GM08714 (cell line): ENCODE measurements around the gene EIF3F.

Source experiments
- H3K4me3 ChIP-seq: fragments of 200-500 bp; sonication (Bioruptor generic); 2 replicates; pipeline ENCODE4 v1.5.1; 2014; ENCODE audit warnings: mild to moderate bottlenecking, low read length, inconsistent platforms
- ZNF274 ChIP-seq: IDR thresholded peaks from 2 replicates; pipeline ENCODE4 v1.6.1; 2012; ENCODE audit warnings: mild to moderate bottlenecking, low read depth, low read length

EIF3F gene

DNA sequence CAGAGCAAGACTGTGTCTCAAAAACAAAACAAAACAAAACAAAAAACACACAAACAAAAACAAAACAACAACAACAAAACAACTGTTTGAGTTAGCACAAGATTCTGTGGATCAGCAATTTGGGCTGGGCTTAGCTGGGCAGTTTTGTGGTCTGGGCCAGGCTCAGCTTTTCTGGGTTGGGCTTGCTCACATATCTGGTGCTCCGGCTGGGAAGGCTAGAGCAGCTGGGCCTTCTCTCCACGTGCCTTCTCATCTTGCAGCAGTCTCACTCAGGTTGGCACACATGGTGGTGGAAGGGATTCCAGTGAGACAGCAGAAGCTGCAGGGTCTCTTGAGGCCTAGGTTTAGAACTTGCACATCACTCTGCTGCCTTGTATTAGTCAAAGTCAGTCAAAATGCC, 35.7 kb downstream of the EIF3F start:
- H3K4me3 ChIP-seq = no peak overlapping the region
- TF ChIP-seq ZNF274 = no peak

DNA sequence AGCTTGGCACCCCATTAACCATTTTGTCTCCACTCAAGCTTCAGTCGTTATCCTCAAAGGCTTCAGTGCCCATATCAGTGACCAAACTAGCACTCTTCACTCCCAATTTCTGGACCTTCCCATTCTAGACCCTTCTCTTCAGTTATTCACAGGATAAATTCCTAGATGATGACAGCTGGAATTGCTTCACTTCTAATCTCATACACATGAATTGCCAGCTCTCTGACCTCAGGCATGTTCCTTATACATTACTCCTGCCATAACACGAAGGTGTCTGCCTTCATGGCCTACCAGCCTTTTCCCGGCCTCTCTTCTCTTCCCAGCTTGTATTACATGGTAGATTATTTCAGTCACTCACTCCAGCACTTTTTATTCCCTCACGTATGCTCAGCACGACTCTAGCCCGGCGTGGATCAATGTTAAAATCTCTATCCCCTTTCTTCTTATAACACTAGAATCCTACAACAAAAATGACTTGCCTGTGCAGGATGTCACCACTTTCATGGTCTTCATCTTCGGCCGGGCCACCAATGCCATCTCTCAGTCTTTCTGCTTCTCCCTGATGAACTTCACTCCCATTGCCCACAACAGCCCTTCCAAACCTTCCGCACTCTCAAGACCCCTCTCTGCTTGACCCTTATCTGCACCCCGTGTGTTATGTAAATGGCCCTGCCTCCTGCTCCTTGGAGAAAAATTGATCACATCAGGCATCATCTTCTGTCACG, 36.9 kb downstream of the EIF3F start:
- no peak overlapping the region for H3K4me3 ChIP-seq
- TF ChIP-seq ZNF274 = no peak

DNA sequence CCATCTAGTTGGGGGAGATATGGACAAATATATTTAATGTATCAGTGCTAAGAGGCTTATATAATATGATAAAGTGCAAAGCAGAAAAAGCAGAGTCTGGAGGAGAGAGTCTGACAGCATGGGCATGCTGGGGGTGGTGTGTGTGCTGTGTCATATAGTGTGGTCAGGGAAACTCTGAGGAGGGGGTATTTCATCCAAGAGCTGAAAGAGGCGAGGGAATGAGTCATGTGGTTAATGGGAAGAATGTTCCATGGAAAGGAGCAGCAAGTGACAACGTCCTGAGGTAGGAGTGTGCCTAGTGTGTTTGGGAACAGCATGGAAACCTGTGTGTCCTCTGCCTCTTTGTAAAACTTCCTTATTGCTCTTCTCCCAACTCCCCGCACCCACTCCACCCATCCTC, 38.0 kb downstream of the EIF3F start:
- no peak for TF ChIP-seq ZNF274

DNA sequence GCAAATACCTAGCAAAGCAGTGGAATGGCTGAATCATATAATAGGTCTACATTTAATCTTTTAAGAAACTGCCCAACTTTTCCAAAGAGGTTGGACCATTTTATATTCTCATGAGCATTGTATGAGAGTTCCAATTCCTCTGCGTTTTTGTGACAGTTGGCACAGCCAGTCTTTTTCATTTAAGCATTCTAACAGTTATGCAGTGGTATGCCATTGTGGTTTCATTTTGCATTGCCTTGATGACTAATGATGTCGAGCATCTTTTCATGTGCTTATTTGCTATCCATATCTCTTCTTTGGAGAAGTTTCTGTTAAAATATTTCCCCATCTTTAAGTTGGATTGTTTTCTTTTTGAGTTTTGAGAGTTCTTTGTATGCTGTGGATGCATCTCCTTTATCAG, 38.7 kb downstream of the EIF3F start:
- H3K4me3 ChIP-seq = no peak overlapping the region
- no peak for TF ChIP-seq ZNF274

More for the DNA sequence above, 38.0 kb downstream of the EIF3F start:
- H3K4me3 ChIP-seq = no peak overlapping the region

DNA sequence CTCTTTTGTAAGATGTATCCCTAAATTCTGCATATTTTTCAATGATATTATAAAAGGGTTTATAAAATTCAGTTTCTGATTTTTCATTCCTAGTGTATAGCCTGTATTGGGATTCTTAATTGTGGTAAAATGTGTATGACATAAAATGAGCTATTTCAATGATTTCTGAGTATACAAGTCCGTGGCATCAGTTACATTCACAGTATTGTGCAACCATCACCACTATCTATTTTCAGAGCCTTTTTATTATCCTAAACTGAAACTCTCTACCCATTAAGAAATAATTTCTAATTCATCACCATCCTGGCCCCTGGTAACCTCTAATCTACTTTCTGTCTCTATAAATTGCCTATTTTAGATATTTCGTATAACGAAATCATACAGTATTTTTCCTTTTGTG, 39.8 kb downstream of the EIF3F start:
- no peak for TF ChIP-seq ZNF274
- no peak overlapping the region for H3K4me3 ChIP-seq

DNA sequence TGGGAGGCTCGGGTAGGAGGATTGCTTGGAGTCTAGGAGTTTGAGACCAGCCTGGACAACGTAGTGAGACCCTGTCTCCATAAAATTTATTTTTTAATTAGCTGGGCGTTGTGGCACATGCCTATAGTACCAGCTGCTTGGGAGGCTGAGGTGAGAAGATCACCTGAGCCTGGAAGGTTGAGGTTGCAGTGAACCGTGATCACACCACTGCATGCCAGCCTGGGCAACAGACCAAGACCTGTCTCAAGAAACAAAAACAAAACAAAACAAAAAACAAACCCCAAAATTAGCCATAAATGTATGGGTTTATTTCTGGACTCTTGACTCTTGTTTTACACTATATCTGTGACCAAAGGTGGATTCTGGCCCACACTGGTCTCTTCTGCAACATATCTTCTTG, 41.6 kb downstream of the EIF3F start:
- no peak for TF ChIP-seq ZNF274
- H3K4me3 ChIP-seq = no peak overlapping the region

DNA sequence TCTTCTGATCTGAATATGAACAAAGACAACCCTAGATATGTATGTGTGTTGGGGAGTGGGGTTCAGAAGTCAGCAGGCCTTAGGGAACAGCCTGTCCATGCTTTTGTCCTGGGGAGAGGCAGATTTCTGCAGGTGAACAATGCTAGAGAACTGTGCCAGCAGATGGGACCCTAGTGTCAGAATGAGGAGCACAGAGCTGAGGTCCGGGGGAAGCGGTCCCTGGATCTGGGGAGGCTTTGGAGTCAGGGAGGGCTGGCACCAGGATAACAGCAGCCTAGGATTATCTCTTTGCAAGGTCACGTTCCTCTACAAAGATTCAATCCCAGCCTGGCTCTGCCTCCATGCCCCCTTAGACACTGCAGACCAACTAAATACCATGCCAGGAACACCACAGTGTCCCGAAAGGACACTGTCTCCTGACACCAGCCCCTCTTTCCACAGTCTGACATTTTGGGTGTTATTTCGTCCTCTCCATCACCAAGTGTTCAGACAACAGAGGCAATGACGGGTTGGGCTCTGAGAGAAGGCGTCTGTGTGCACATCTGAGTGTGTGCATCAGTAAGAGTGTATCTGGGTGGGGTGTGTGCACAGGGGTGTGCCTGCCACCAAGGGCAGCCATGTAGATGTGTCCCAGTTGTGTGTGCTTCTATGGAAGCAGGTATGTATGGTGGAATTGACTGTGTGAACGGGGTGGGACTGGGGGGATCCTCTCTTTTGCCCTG, 43.5 kb downstream of the EIF3F start:
- no peak for TF ChIP-seq ZNF274
- H3K4me3 ChIP-seq = no peak overlapping the region

DNA sequence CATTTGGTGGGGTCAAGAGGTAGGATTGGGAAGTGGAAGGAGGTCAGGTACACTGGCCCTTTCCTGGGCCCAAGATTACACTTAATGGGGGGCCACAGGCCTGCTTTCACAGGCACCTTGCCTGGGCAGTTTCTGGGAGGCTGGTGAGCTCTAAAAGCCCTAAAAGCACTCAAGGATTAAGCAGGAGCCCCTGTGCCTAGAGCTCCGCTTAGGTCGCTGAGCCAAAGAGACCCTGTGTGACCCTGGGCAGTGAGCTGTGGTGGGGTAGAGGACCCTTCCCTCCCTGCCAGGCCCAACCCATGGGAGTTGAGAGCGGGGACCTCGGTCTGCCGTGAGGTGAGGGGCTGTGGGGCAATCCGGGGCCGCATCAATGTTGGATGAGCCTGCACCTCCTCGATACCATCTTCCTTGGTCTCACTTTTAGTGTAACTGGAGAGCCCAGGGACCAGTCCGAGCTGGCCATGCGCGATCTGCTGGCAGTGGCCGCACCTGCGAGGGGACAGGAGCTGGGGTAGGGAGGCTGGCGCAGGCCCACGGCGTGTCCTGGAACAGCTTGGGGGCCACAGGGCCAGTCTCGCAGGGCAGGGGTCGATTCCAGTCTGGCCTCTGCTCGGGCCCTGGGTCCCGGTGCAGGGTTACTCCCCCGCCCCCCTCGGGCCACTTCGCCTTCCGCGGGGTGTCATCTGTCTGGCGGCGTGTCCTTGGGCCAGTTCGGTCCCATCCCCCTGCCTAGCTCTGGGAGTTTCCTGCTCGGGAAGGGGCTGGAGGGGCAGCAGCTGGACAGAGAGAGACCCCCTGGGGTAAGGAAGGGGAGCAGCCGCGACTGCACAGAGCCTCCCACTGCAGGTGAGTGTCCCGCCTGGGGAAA, 44.3 kb downstream of the EIF3F start:
- H3K4me3 ChIP-seq = no peak overlapping the region
- TF ChIP-seq ZNF274 = no peak

DNA sequence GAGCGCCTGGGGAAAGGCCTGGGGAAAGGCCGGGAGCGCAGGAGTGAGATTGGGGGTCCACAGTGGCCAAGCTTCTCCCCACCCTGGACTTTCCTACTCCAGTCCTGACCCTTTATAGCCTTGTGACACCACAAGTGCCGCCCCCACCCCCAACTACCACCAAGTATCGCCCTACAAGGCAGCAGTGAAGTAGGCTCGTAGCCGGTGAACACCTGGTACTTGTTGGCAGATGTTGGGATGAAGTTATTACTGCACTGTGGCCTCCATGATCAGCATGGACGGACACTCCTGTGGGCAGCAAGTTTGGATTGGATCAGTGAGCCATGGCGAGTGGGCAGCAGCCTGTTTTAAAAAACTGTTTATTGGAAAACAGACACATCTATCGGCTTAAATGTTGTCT, 45.0 kb downstream of the EIF3F start:
- TF ChIP-seq ZNF274 = no peak
- no peak overlapping the region for H3K4me3 ChIP-seq

DNA sequence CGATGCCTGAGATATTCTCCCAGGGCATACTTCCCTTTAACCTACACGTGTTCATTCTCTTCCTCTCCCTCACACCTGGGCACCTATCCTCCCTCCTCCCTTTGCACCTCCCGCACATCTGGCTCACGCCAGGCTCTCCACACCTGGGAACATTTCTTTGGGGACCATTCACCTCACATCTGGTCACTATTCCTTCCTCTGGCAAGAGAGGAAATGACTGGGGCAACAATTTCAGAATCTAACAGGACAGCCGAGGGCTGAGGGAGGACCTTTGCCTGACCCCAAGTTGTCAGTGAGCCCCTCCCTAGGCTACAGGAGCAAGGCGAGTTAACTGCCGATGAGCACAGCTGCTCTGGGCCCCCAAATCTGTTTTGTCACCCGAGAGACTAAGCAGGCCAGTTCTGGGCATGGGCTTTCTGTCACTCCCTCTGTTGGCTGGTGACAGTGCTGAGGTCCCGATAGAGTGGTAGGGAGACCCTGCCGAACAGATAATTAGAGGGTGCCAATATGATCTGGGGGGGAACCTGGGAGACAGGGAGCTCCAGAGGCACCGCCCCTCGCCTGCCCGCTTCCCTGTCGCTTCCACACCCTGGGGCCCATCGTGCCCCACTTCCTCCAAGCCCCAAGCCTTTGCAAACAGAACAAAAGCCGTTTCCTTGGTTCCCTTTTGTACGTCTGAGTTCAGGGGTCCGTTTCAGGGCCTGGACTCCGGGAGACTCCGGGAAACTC, 45.6 kb downstream of the EIF3F start:
- no peak overlapping the region for H3K4me3 ChIP-seq
- TF ChIP-seq ZNF274 = no peak

DNA sequence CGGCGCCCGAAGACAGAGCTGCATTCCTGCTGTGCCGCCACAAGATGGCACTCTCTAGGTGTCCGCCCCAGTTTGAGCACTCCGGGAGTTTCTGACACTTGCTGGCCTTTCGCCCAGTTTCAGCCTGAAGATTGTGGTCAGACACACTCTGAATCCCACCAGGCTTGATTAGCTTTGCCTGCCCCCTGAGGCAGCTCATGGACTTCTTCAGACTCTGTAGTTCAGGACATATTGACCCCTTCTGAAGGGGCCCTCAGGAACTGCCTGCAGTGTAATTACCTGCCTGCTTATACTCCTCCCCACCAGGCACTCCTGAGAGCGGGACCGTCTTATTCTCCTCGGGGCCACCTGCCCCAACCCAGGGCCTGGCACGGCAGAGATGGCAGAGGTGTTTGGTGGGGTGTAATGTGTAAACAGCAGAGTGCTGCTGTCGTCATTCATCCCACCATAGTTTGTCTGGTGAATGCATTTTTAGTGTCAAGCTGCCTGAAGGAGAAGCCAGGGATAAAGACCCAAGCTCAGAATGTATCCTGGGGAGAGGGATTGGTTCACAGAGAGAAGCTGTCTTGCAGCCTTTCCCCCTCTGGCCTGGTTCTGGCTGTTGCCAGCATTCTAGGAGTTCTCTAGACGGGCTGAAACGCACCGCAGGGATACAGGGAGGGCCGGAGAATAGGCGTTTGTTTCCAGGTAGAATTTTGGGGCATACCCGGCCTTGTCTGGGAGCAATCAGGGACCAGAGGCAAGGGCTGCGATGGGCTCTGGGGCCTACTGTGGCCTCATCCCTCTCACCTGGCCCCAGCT, 46.4 kb downstream of the EIF3F start:
- TF ChIP-seq ZNF274 = no peak
- H3K4me3 ChIP-seq = no peak overlapping the region

DNA sequence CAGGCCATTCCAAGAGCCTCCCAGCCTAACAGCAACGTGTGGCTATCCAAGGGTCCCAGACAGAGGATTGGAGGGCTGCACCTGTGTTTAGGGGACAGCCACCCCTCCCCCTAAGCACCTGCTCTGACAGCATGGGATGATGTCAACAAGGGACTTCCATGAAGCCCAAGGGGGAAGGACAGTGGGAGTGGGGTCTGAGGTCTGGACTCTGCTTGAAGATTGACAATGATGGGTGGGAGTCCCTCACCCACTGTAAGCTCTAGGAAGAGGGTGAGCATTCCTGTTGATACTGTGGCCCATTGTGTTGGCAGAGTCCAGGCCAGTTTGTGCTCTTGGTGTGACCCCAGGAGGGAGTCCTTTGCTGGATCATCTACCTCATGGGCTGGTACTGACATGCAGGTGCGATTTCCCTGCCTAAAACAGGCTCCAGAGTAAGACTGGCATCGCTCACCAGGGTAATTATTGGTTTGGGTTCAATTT, 47.0 kb downstream of the EIF3F start:
- H3K4me3 ChIP-seq = no peak overlapping the region
- TF ChIP-seq ZNF274 = no peak

DNA sequence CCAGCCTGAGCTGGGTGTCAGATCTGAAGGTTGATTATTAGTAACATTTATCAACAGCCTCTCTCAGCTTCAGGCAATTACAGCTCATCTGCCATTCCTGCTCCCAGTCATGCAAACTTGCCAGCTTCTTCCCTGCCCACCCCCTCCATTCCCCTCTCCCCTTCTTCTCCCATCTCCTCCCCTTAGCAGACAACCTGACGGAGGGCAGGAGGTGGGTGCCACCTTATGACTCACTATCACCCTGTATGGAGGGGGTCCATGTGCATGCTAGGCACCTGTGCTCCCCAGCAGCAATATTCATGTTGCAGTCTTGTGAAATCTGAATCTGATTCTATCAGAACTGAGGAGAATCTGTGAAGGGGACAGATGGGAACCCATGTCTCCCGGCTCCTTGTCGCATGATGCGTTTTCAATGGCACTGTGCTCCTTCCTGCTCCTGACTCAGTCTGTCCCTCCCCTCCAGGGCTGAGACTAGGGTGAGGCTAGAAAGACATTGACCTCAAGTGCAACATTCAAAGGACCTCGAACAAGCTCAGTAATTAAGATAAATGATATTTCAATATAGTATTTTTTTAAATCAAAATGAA, 47.6 kb downstream of the EIF3F start:
- H3K4me3 ChIP-seq = no peak overlapping the region
- no peak for TF ChIP-seq ZNF274
